NCI-H1092 (cell line): ENCODE measurements around the gene SEC22C.
A peak's percentile ranks its signal among the peaks of the same experiment; 100 is the strongest.
"Not testable (repeated sequence)": the region's sequence is repeated elsewhere in the genome, so short reads cannot be mapped to it uniquely, and the experiment has no call there.

Source experiments
- DNase-seq: peaks from one replicate; lab custom pipeline; 2025; lab: John Stamatoyannopoulos, UW

SEC22C gene

GRCh38 chr3:42579346-42579745 lies 2.4 kb downstream of the SEC22C start:
- DNase-seq, result not testable (repeated sequence)

GRCh38 chr3:42578054-42578453 lies 3.7 kb downstream of the SEC22C start:
- DNase-seq, result no peak

GRCh38 chr3:42575137-42575741 lies 6.5 kb downstream of the SEC22C start:
- DNase-seq, result no peak

- no peak for DNase-seq
Observed at GRCh38 chr3:42572278-42572677, 9.5 kb downstream of the SEC22C start.

- no peak for DNase-seq
Observed at GRCh38 chr3:42569593-42570142, 12.1 kb downstream of the SEC22C start.

GRCh38 chr3:42562047-42562907 lies 19.5 kb downstream of the SEC22C start:
- no peak for DNase-seq

GRCh38 chr3:42557854-42558253 lies 23.9 kb downstream of the SEC22C start:
- DNase-seq, result no peak

- not testable (repeated sequence) for DNase-seq
Observed at GRCh38 chr3:42556817-42557216, 24.9 kb downstream of the SEC22C start.

- DNase-seq, result no peak
Observed at GRCh38 chr3:42556089-42556632, 25.6 kb downstream of the SEC22C start.

- DNase-seq, result no peak
Observed at GRCh38 chr3:42552830-42553229, 28.9 kb downstream of the SEC22C start.

- no peak for DNase-seq
Observed at GRCh38 chr3:42550250-42550649, 31.5 kb downstream of the SEC22C start.

GRCh38 chr3:42549131-42549530 lies 32.6 kb downstream of the SEC22C start:
- no peak for DNase-seq

- peak; percentile 1 for DNase-seq
Observed at GRCh38 chr3:42547401-42547945, 34.3 kb downstream of the SEC22C start.

- no peak for DNase-seq
Observed at GRCh38 chr3:42546691-42547213, 35.0 kb downstream of the SEC22C start.

- DNase-seq, result no peak
Observed at GRCh38 chr3:42545284-42545900, 36.4 kb downstream of the SEC22C start.

GRCh38 chr3:42544492-42545283 lies 37.1 kb downstream of the SEC22C start:
- DNase-seq, result peak; percentile 82

GRCh38 chr3:42541079-42541478 lies 40.7 kb downstream of the SEC22C start:
- no peak for DNase-seq

GRCh38 chr3:42539871-42540714 lies 41.7 kb downstream of the SEC22C start:
- peak; percentile 1 for DNase-seq

- no peak for DNase-seq
Observed at GRCh38 chr3:42537350-42537749, 44.4 kb downstream of the SEC22C start.
